PC-3 (cell line): ENCODE data around the gene ELAVL3.

Experiments
- CTCF ChIP-seq: fragments of 300-600 bp; sonication (generic); conservative IDR thresholded peaks from 2 replicates; pipeline ENCODE4 v1.5.1; 2017; ENCODE audit warnings: antibody characterized with exemption, low read depth, mild to moderate bottlenecking, low read length
- EZH2phosphoT487 ChIP-seq: fragments of 300-600 bp; sonication (generic); IDR thresholded peaks from 2 replicates; pipeline ENCODE4 v1.6.1; 2018; ENCODE audit warnings: mild to moderate bottlenecking, antibody characterized with exemption, low read length, borderline replicate concordance

- TF ChIP-seq CTCF = no peak
- no peak for TF ChIP-seq EZH2phosphoT487
These were observed 74.8 kb downstream of the ELAVL3 start for GRCh38 chr19:11405846-11406643.
